Raji (cell line): ENCODE results near the gene ZFP30.

Source experiments
- POLR2A ChIP-seq: IDR thresholded peaks from 2 replicates; pipeline ENCODE4 v1.6.1; 2011; ENCODE audit warnings: low read depth, low read length, control low read depth; ENCODE audit not compliant: insufficient read depth

The ZFP30 gene

GRCh38 chr19:37655301-37655688 lies at the start of gene ZFP30:
ZFP30 (minus strand) TSS chr19:37655465; CDS start chr19:37647822, 7,643 bp downstream.
- TF ChIP-seq POLR2A: peak; percentile 37

DNA sequence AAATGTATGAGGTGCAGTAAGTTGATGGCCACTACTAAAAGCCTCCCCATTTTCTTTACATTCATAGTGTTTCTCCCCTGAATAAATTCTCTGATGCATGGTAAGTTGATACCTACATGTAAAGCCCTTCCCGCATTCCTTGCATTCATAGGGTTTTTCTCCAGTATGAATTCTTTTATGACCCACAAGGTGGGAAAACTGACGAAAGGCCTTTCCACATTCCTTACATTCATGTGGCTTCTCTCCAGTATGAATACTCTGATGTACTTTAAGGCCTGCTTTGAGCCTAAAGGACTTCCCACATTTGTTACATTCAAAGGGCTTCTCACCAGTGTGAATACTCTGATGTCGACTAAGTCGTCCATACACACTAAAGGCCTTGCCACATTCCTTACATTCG lies 43.8 kb upstream of the ZFP30 start:
- no peak for TF ChIP-seq POLR2A

DNA sequence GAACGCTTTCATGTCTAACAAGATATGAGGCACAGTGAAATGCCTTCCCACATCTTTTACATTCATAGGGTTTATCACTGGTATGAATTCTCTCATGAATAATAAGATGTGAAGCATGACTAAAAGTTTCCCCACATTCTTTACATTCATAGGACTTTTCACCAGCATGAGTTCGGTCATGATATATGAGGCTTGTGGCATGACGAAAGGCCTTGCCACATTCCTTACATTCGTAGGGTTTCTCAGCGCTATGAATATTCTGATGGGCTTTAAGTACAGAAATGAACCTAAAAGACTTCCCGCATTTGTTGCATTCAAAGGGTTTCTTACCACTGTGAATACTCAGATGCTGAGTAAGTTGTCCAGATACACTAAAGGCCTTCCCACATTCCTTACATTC lies 43.0 kb upstream of the ZFP30 start:
- no peak for TF ChIP-seq POLR2A

DNA sequence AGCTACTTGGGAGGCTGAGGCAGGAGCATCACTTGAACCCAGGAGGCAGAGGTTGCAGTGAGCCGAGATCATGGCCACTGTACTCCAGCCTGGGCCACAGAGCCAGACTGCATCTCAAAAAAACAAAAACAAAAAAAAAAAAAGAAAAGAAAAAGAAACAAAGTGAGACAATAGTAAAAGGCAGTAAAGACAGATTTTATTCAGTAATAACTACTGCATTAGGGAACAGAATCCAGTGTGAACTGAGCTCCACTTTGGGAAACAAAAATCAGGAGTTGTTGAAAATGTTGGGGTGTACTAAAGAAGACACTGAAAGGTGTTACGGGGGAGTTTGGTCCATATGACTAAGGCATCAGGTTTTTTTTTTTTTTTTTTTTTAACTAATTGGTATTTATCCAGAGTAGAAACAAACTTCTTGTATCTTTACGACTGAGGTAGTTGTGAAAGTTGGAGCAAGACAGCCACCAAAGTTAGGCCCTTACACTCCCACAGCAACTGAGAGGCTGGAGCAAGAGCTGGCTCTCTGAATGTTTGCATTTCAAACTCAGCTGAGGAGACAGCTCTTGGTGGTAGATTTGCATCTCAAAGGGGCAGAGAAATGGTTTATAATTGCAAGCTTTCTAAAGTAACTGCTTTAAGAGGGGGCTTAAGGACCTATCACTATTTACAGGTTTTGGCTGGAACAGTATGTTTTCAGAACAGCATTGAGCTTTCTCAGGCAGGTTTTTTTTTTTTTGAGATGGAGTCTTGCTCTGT lies 40.1 kb upstream of the ZFP30 start:
- no peak for TF ChIP-seq POLR2A

GRCh38 chr19:37692956-37693620 lies 37.8 kb upstream of the ZFP30 start:
- no peak for TF ChIP-seq POLR2A

DNA sequence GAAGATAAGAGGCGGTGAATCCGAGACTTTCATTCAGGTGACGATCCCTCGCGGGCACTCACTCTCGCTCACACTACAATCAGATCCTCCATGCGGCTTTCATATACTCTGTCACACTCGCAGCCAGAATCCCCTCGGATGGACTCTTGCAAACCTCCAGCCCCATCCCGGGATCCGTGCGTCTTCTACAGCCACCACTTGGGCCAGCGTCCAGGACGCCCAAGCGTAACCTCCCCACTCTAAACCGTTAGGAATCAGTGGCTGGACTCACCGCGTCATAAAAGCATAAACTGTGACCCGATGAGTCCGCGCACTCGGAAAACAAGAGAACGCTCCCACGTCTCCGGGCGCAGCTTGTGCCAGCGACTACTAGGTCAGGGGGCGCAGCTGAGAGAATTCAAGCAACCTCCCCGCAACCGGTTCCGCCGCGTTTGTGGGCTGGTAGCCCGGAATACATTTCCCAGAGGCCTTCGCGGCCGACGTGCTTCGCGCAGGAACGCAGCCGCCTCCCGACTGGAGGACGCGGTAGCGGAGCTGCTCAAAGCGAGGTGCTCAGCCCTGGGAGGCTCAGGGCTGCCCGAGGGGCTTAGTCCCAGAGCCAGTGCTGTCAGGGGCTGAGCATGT lies 36.7 kb upstream of the ZFP30 start:
- TF ChIP-seq POLR2A: peak; percentile 47; the same call in 1 of the 2 replicates

DNA sequence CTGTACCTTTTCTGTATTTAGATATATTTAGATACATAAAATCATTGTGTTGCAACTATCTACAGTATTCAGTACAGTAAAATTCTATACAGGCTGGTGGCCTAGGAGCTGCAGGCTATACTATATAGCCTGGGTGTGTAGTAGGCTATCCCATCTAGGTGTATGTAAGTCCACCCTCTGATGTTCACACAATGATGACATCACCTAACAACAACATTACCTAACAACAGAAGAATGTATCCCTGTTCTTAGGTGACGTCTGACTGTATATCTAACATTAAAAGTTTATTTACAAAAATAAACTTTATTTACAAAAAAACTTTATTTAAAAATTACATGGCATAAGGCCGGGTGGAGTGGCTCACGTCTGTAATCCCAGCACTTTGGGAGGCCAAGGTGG lies 28.3 kb upstream of the ZFP30 start:
- no peak for TF ChIP-seq POLR2A

DNA sequence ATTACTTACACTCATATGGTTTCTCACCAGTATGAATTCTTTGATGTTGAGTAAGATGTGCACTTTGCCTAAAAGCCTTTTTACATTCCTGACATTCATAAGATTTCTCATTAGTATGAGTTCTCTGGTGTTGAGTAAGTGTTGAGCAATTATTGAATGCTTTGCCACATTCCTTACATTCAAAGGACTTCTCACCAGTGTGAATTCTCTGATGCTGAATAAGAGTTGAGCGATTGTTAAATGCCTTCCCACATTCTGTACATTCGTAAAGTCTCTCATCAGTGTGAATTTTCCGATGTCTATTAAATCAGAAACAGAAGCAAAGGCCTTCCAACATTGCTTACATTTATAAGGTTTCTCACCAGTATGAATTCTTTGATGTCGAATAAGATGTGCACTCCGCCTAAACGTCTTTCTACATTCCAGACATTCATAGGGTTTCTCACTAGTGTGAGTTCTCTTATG lies 14.2 kb upstream of the ZFP30 start:
- no peak for TF ChIP-seq POLR2A

DNA sequence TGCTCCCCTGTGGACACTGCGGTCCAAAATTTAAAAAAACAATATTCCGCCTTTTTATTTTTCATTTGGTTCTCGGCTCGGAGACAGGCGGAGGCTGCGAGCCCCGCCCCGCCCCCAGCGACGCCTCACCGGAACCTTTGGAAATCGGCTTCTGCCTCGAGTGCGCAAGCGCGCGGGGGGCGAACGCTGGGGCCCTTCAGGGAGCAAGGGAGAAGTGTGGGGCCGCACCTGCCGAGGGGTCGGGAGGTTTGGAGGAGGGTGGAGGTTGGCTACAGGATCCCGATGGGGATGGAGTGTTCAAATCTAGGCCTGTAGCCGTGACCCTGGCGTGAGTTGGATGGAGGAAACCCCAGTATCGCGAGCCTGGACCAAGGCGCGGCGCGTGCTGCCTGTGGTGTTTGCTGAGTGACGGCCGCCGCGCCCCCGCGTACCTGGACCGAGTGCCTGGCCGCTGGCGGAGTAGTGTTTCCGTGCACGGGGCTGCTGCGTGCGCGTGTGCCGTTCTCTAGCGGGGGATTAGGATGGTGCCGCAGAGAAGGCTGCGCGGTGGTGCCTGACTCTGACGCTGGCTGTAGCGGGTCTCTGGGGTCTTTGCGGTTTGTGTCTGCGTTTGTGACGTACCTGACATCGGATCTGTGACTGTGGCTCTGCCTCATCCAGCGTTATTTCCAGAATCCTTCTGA lies 565 bp upstream of the ZFP30 start:
- TF ChIP-seq POLR2A: no peak

DNA sequence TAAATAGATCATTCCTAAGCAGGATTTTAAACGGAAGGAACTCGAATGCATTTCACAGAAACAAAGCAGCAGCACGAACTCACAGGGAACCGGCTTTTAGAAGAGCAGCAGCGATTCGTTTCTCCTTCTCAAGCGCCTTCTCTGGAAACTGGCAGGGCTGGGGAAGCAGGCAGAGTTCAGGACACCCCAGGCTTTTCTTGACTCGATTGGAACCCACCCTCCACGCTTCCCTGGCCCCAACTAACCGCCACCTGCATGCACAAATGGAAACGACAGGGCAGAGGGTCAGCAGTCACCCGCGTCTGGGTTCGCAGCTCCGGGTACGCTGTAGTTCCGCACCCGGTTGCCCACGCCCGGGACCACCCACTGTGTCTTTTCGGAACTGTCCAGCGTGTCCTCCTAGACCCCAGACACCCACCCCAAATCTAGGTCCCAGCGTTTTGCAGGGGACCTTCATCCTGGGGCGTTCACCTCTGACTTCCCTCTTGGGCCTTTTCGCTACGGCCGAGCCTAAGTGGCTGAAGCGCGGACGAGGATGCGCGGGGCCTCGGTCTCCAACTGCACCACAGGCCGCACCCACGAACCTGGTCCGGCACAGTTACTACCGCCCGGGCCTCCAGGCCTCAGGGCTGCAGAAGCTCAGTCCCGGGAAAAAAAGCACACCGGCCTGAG lies 500 bp downstream of the ZFP30 start:
- TF ChIP-seq POLR2A: no peak

GRCh38 chr19:37654118-37654517 lies 1.1 kb downstream of the ZFP30 start:
- TF ChIP-seq POLR2A: no peak

DNA sequence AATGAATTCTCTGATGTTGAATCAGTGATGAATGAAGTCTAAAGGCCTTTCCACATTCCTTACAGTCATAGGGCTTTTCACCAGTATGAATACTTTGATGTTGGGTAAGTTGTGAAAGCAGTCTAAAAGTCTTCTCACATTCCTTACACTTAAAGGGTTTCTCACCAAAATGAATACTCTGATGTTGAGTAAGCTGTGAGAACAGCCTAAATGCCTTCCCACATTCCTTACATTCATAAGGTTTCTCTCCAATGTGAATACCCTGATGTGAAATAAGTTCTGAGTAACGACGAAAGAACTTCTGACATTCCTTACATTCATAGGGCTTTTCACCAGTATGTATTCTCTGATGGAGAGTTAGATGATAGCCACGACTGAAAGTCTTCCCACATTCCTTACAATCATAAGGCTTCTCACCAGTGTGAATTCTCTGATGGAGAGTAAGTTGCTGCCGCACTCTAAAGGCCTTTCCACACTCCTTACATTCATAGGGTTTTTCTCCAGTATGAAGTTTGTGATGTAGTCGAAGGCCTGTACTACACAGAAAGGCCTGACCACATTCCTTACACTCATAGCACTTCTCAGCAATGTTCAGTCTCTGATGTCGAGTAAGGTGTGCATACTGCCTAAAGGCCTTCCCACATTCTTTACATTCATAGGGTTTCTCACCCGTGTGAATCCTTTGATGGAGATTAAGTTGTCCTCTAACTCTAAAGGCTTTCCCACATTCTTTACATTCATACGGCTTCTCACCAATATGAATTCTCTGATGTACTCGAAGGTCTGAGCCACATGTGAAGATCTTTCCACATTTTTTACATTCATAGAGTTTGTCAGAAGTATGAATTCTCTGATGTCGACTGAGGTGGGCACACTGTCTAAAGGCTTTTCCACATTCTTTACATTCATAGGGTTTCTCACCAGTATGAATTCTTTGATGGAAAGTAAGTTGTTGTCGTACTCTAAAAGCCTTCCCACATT lies 19.9 kb downstream of the ZFP30 start:
- TF ChIP-seq POLR2A: no peak

DNA sequence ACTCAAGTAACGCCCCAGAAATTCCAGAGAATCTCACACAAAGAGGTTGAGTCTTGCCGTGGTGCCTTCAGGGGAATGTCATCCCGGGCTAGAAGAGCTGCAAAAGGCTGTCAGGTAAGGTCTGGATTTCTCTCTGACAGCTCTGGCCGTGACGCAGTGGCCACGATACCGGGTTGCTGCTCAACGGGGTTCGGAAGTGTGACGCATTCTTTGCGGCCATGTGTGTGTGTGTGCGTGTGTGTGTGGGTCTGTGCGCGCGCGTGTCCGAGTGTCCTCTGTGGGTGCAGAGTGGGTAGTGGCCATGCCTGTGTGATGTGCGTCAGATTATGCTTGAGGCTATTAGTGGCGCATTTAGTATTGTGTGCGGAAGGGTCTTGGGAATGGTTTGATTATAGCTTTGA lies 60.3 kb downstream of the ZFP30 start:
- TF ChIP-seq POLR2A: no peak
